ENCODE data around the gene SULT1E1. TPM values are rescaled to one million over a fixed set of nuclear protein-coding genes. Genes with fewer than 3 reads are reported as not detected.

The SULT1E1 gene
- total and polyA plus RNA-seq, 2 donors (not counting 1 experiment from before 2014, with no cell fraction given) = not detected

DNA sequence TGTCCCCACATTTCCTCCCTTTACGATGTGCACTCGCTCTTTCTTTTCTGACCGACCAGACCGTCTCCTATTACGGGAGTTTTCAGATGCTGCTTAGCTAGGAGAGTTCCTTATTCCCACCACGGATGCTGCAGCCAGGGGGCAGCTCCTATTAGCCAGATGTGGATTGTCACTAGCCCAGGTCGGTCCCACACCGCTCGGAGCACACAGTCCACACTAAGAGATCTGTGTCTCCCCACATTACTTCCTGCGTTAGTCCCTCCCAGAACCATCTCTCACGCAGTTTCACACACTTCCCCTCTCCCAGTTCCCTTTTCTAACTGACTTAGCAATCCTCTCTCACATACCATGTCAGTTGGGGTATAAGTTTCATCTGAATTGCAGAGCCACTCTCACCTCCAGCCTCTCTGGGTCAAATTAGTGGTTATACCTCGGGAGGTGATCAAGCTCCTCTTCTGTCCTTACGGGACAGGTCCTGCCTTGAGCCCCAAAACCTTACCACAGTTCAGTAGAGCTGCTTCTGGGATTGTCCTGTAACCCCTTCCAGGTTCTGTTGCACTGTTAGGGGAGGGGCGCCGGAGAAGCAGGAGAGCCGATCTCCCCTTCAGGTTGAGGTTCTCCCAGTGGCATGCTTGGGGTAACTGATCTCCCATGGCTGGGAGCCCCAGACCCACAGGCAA is 28.2 kb downstream of the SULT1E1 start:
- TF ChIP-seq EZH2 (IDR thresholded peaks at IDR 0.05; ENCODE audit: borderline replicate concordance, insufficient read depth, low read depth, low read length, poor library complexity, severe bottlenecking) = no peak
- TF ChIP-seq, protein P1, sequence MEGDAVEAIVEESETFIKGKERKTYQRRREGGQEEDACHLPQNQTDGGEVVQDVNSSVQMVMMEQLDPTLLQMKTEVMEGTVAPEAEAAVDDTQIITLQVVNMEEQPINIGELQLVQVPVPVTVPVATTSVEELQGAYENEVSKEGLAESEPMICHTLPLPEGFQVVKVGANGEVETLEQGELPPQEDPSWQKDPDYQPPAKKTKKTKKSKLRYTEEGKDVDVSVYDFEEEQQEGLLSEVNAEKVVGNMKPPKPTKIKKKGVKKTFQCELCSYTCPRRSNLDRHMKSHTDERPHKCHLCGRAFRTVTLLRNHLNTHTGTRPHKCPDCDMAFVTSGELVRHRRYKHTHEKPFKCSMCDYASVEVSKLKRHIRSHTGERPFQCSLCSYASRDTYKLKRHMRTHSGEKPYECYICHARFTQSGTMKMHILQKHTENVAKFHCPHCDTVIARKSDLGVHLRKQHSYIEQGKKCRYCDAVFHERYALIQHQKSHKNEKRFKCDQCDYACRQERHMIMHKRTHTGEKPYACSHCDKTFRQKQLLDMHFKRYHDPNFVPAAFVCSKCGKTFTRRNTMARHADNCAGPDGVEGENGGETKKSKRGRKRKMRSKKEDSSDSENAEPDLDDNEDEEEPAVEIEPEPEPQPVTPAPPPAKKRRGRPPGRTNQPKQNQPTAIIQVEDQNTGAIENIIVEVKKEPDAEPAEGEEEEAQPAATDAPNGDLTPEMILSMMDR (IDR thresholded peaks at IDR 0.05) = no peak
- 24% methylated on average over 12 of the region's 16 CpGs for WGBS (ENCODE audit: insufficient coverage)
- DNase-seq = peak; percentile 26
- peaks cover 14 to 20% of the 10 kb centered on the region in 2 donors for H3K4me1 ChIP-seq (ENCODE audit: control insufficient read depth in 2 of 2, insufficient read depth in 2 of 2, low read length in 2 of 2)
- no peaks in the 10 kb centered on the region for H3K79me2 ChIP-seq (ENCODE audit: control insufficient read depth, insufficient read depth, low read length)
- H4K20me1 ChIP-seq (ENCODE audit: control insufficient read depth, insufficient read depth, low read length, poor library complexity, severe bottlenecking) = no peaks in the 10 kb centered on the region
- peak overlapping the region; percentile 61 for H3K9ac ChIP-seq (ENCODE audit: low read length)
- H2AFZ ChIP-seq (ENCODE audit: insufficient read depth, low read depth, low read length, poor library complexity, severe bottlenecking) = peak overlapping the region; percentile 83
- peak; percentile 24 for ATAC-seq (ENCODE audit: low read depth)
- peak overlapping the region in 1 of 2 donors; percentile 39 for H3K27ac ChIP-seq (ENCODE audit: low read length in 2 of 2)
- Mint-ChIP-seq H3K27ac (no peak overlapping the region), H3K9me3 (ENCODE audit: insufficient read depth) (no peaks in the 10 kb centered on the region), H3K4me3 (peak overlapping the region; percentile 85), H3K27me3 (no peaks in the 10 kb centered on the region), H3K4me1 (peaks cover 10% of the 10 kb centered on the region)
- POLR2A ChIA-PET = no interaction called here
- CTCF ChIA-PET = no interaction called here
- H3K9me3 ChIP-seq (ENCODE audit: control extremely low read depth in 1 of 3, control insufficient read depth in 2 of 3, insufficient read depth in 1 of 3, low read length in 2 of 3) = peaks cover 0 to 3% (median 0%) of the 10 kb centered on the region in 3 donors
- no peaks in the 10 kb centered on the region for H3K27me3 ChIP-seq (replicated peaks in 1 of 4; ENCODE audit: control extremely low read depth in 1 of 4, control insufficient read depth in 3 of 4, insufficient read depth in 4 of 4, low read length in 3 of 4)
- peak overlapping the region; percentile 66 for H3K4me2 ChIP-seq (replicated peaks; ENCODE audit: low read depth, low read length, poor library complexity, severe bottlenecking)
- intact Hi-C loops (cut with micrococcal nuclease) = no loop called here
- peak overlapping the region; percentile 19 to 54 (median 50) for H3K4me3 ChIP-seq (ENCODE audit: control extremely low read depth in 1 of 5, extremely low read depth in 1 of 5, insufficient read depth in 1 of 5, low read depth in 2 of 5, low read length in 4 of 5)
- H3K36me3 ChIP-seq (replicated peaks in 1 of 2; ENCODE audit: control extremely low read depth in 1 of 2, control insufficient read depth in 1 of 2, extremely low read depth in 1 of 2, insufficient read depth in 2 of 2, low read length in 1 of 2) = no peaks in the 10 kb centered on the region

- intact Hi-C loops (cut with micrococcal nuclease) = no loop called here
- Mint-ChIP-seq H3K9me3 (ENCODE audit: insufficient read depth) (no peaks in the 10 kb centered on the region), H3K4me1 (peaks cover 10% of the 10 kb centered on the region), H3K27ac (no peak overlapping the region), H3K27me3 (no peaks in the 10 kb centered on the region), H3K4me3 (peak overlapping the region; percentile 85)
- ChIA-PET CTCF (no interaction called here), POLR2A (no interaction called here)
- Histone ChIP-seq H3K9me3 (ENCODE audit: control extremely low read depth in 1 of 3, control insufficient read depth in 2 of 3, insufficient read depth in 1 of 3, low read length in 2 of 3) (peaks cover 0 to 3% (median 0%) of the 10 kb centered on the region in 3 donors), H3K27me3 (replicated peaks in 1 of 4; ENCODE audit: control extremely low read depth in 1 of 4, control insufficient read depth in 3 of 4, insufficient read depth in 4 of 4, low read length in 3 of 4) (no peaks in the 10 kb centered on the region), H3K4me3 (ENCODE audit: control extremely low read depth in 1 of 5, extremely low read depth in 1 of 5, insufficient read depth in 1 of 5, low read depth in 2 of 5, low read length in 4 of 5) (peak overlapping the region; percentile 19 to 54 (median 50)), H3K36me3 (replicated peaks in 1 of 2; ENCODE audit: control extremely low read depth in 1 of 2, control insufficient read depth in 1 of 2, extremely low read depth in 1 of 2, insufficient read depth in 2 of 2, low read length in 1 of 2) (no peaks in the 10 kb centered on the region), H3K4me2 (replicated peaks; ENCODE audit: low read depth, low read length, poor library complexity, severe bottlenecking) (peak overlapping the region; percentile 66), H3K27ac (ENCODE audit: low read length in 2 of 2) (no peak overlapping the region), H3K4me1 (ENCODE audit: control insufficient read depth in 2 of 2, insufficient read depth in 2 of 2, low read length in 2 of 2) (peaks cover 14 to 20% of the 10 kb centered on the region in 2 donors), H4K20me1 (ENCODE audit: control insufficient read depth, insufficient read depth, low read length, poor library complexity, severe bottlenecking) (no peaks in the 10 kb centered on the region), H3K79me2 (ENCODE audit: control insufficient read depth, insufficient read depth, low read length) (no peaks in the 10 kb centered on the region), H3K9ac (ENCODE audit: low read length) (peak overlapping the region; percentile 61), H2AFZ (ENCODE audit: insufficient read depth, low read depth, low read length, poor library complexity, severe bottlenecking) (peak overlapping the region; percentile 83)
- WGBS (ENCODE audit: insufficient coverage) = 0% methylated on average over 1 of the region's 5 CpGs
- ATAC-seq (ENCODE audit: low read depth) (no peak), DNase-seq (peak; percentile 6)
- TF ChIP-seq, protein P1 (IDR thresholded peaks at IDR 0.05) = no peak
- no peak for TF ChIP-seq EZH2 (IDR thresholded peaks at IDR 0.05; ENCODE audit: borderline replicate concordance, insufficient read depth, low read depth, low read length, poor library complexity, severe bottlenecking)
These were observed 28.7 kb downstream of the SULT1E1 start for GRCh38 chr4:69831270-69831627.

All from B cell (primary cell).